GM18499 (cell line): Measurements from ENCODE around the gene TOMM34.

Source experiments
- ATAC-seq: cut with Tn5 transposase; IDR thresholded peaks from one replicate; pipeline ENCODE4 v1.9.1; 2021; ENCODE audit warnings: moderate number of reproducible peaks; ENCODE audit not compliant: insufficient read depth, unreplicated experiment

TOMM34 gene

GRCh38 chr20:44900231-44900854 lies 59.9 kb downstream of the TOMM34 start:
- ATAC-seq, result no peak

DNA sequence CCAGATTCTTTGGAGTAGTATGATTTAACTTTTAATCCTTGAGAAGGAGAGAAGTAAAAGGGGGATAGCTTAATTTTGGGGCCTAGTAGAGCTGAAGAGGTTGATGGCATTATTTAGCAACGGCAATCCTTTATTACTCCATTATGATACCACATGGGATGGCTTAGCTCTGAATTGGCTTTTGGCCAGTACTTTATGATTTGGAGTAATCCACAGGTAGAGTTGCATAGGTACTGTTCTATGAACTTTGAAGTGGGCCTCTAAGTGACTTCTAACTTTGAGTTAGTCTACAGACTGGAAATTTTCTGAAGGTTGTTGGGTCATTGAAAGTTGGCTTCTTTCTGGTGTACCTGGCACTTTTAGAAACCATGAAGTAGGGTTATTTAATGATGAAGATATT lies 63.1 kb downstream of the TOMM34 start:
- ATAC-seq, result no peak

DNA sequence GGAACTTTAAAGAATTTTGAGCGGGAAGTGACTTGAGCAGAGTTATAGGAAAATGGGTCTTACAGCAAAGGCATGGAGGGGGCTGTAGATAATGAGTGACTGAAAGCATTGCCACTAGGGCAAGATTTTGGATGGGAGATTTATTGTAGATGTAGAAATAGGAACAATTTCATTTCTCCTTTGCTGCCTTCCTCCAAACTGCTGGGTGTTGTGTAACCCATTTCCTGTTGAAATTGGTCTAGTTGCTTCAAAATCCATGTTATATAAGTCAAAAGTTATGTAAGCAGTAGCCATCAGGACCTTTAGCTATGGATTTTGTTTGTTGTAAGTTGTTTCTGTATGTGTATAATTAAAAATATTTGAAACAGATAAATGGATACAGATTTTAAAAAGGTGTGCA lies 63.6 kb downstream of the TOMM34 start:
- ATAC-seq, result no peak

GRCh38 chr20:44894959-44895358 lies 65.2 kb downstream of the TOMM34 start:
- ATAC-seq, result no peak
